ENCODE data around the gene UQCC2. TPM values are rescaled to one million over a fixed set of nuclear protein-coding genes. Genes with fewer than 3 reads are reported as not detected.

The UQCC2 gene
- total and polyA plus RNA-seq, 4 donors, result 6.8 to 75.9 (median 22.4) TPM

- Histone ChIP-seq H3K9ac (ENCODE audit: low read depth in 1 of 2, low read length in 2 of 2) (no peak overlapping the region), H3K4me3 (ENCODE audit: low read depth in 1 of 3, low read length in 3 of 3) (no peak overlapping the region), H3K9me3 (ENCODE audit: control insufficient read depth in 4 of 4, low read length in 3 of 4) (no peaks in the 10 kb centered on the region), H3K27me3 (ENCODE audit: control insufficient read depth in 4 of 4, insufficient read depth in 4 of 4, low read length in 3 of 4) (no peaks in the 10 kb centered on the region), H3K36me3 (ENCODE audit: control insufficient read depth in 4 of 4, insufficient read depth in 3 of 4, low read depth in 1 of 4, low read length in 3 of 4) (no peaks in the 10 kb centered on the region), H3K27ac (ENCODE audit: low read depth in 1 of 2, low read length in 2 of 2) (no peak overlapping the region), H3K4me1 (ENCODE audit: control insufficient read depth in 4 of 4, insufficient read depth in 4 of 4, low read length in 3 of 4) (no peaks in the 10 kb centered on the region)
- DNase-seq (ENCODE audit: low spot score), result no peak
- whole genome bisulfite sequencing, result 78% methylated on average over 5 of the region's 5 CpGs
- TF ChIP-seq SP1 (IDR thresholded peaks at IDR 0.05), result no peak
- TF ChIP-seq FOXA2 (IDR thresholded peaks at IDR 0.05), result no peak
- no peak for TF ChIP-seq TAF1 (conservative IDR thresholded peaks at IDR 0.05)
- no peak for TF ChIP-seq NR2F2 (IDR thresholded peaks at IDR 0.05)
- TF ChIP-seq EGR1 (IDR thresholded peaks at IDR 0.05; ENCODE audit: low read depth in 2 of 2), result no peak
- no peak for TF ChIP-seq ATF3 (IDR thresholded peaks at IDR 0.05)
- TF ChIP-seq, protein P1, sequence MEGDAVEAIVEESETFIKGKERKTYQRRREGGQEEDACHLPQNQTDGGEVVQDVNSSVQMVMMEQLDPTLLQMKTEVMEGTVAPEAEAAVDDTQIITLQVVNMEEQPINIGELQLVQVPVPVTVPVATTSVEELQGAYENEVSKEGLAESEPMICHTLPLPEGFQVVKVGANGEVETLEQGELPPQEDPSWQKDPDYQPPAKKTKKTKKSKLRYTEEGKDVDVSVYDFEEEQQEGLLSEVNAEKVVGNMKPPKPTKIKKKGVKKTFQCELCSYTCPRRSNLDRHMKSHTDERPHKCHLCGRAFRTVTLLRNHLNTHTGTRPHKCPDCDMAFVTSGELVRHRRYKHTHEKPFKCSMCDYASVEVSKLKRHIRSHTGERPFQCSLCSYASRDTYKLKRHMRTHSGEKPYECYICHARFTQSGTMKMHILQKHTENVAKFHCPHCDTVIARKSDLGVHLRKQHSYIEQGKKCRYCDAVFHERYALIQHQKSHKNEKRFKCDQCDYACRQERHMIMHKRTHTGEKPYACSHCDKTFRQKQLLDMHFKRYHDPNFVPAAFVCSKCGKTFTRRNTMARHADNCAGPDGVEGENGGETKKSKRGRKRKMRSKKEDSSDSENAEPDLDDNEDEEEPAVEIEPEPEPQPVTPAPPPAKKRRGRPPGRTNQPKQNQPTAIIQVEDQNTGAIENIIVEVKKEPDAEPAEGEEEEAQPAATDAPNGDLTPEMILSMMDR (IDR thresholded peaks at IDR 0.05; ENCODE audit: low read depth, low read length, missing input control), result no peak
- TF ChIP-seq MAX (IDR thresholded peaks at IDR 0.05), result no peak
- TF ChIP-seq RAD21 (IDR thresholded peaks at IDR 0.05), result no peak
- TF ChIP-seq HNF4G (IDR thresholded peaks at IDR 0.05), result no peak
- TF ChIP-seq FOXA1 (IDR thresholded peaks at IDR 0.05), result no peak
- no peak for TF ChIP-seq RXRA (IDR thresholded peaks at IDR 0.05)
- no peak for TF ChIP-seq GABPA (IDR thresholded peaks at IDR 0.05 in 1 of 2, conservative IDR thresholded peaks at IDR 0.05 in 1 of 2)
- TF ChIP-seq, protein P2, sequence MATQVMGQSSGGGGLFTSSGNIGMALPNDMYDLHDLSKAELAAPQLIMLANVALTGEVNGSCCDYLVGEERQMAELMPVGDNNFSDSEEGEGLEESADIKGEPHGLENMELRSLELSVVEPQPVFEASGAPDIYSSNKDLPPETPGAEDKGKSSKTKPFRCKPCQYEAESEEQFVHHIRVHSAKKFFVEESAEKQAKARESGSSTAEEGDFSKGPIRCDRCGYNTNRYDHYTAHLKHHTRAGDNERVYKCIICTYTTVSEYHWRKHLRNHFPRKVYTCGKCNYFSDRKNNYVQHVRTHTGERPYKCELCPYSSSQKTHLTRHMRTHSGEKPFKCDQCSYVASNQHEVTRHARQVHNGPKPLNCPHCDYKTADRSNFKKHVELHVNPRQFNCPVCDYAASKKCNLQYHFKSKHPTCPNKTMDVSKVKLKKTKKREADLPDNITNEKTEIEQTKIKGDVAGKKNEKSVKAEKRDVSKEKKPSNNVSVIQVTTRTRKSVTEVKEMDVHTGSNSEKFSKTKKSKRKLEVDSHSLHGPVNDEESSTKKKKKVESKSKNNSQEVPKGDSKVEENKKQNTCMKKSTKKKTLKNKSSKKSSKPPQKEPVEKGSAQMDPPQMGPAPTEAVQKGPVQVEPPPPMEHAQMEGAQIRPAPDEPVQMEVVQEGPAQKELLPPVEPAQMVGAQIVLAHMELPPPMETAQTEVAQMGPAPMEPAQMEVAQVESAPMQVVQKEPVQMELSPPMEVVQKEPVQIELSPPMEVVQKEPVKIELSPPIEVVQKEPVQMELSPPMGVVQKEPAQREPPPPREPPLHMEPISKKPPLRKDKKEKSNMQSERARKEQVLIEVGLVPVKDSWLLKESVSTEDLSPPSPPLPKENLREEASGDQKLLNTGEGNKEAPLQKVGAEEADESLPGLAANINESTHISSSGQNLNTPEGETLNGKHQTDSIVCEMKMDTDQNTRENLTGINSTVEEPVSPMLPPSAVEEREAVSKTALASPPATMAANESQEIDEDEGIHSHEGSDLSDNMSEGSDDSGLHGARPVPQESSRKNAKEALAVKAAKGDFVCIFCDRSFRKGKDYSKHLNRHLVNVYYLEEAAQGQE (IDR thresholded peaks at IDR 0.05), result no peak
- TF ChIP-seq ZBTB33 (IDR thresholded peaks at IDR 0.05), result no peak
- TF ChIP-seq YY1 (IDR thresholded peaks at IDR 0.05), result no peak
- TF ChIP-seq HNF4A (conservative IDR thresholded peaks at IDR 0.05), result no peak
Observed at GRCh38 chr6:33652002-33652401, 59.5 kb downstream of the UQCC2 start.

DNA sequence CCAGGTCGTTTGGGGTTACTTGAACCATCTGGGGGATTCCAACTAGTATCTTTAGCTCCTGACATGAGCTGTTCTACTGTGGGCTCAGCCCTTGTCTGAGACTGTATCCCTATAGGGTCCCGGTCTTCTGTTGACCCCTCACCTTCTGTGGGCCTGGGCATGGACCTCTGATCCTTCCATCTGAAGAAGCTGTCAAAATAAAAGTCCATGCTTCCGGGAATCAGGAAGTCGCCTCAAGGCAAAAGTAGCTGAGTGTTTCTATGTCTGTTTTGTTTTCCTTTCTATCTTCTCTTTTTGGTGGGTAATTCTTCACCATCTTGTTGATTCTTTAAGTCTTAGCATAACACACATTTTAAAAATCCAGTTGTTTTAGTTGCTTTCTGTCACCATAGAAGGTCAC lies 60.1 kb downstream of the UQCC2 start:
- Histone ChIP-seq H3K9me3 (ENCODE audit: control insufficient read depth in 4 of 4, low read length in 3 of 4) (no peaks in the 10 kb centered on the region), H3K27me3 (ENCODE audit: control insufficient read depth in 4 of 4, insufficient read depth in 4 of 4, low read length in 3 of 4) (no peaks in the 10 kb centered on the region), H3K4me3 (ENCODE audit: low read depth in 1 of 3, low read length in 3 of 3) (no peak overlapping the region), H3K27ac (ENCODE audit: low read depth in 1 of 2, low read length in 2 of 2) (no peak overlapping the region), H3K4me1 (ENCODE audit: control insufficient read depth in 4 of 4, insufficient read depth in 4 of 4, low read length in 3 of 4) (no peaks in the 10 kb centered on the region), H3K9ac (ENCODE audit: low read depth in 1 of 2, low read length in 2 of 2) (no peak overlapping the region), H3K36me3 (ENCODE audit: control insufficient read depth in 4 of 4, insufficient read depth in 3 of 4, low read depth in 1 of 4, low read length in 3 of 4) (no peaks in the 10 kb centered on the region)
- DNase-seq (ENCODE audit: low spot score), result no peak
- TF ChIP-seq FOXA2 (IDR thresholded peaks at IDR 0.05) (no peak), HNF4G (IDR thresholded peaks at IDR 0.05) (no peak), NR2F2 (IDR thresholded peaks at IDR 0.05) (peak; percentile 43)
- 56% methylated on average over 4 of the region's 4 CpGs for WGBS

Small RNA genes within 50 kb of the gene (small RNA-seq; reads per million reads assigned to genes)
- not detected for gene MIR3934

Other genes with a start within 250 kb of the UQCC2 start
- gene BAK1, start 131.4 kb downstream of the UQCC2 start, total RNA-seq, result 1 to 10 TPM; 4.4 to 6.1 TPM
- 1 to 10 TPM; 2.4 to 8.7 TPM for gene BAK1, start 131.4 kb downstream of the UQCC2 start, polyA plus RNA-seq
- gene ITPR3, start 90.4 kb downstream of the UQCC2 start, total RNA-seq, result 1 to 10 TPM in 1 of 2 donors, under 1 TPM in 1; 0.75 to 2.8 TPM
- under 1 TPM; 0.49 to 0.67 TPM for gene ITPR3, start 90.4 kb downstream of the UQCC2 start, polyA plus RNA-seq
- gene IP6K3, start 35.2 kb upstream of the UQCC2 start, total RNA-seq, result 10 to 100 TPM in 1 of 2 donors, 1 to 10 TPM in 1; 7.0 to 12.9 TPM
- gene IP6K3, start 35.2 kb upstream of the UQCC2 start, polyA plus RNA-seq, result 1 to 10 TPM; 1.5 to 6.4 TPM
- 10 to 100 TPM; 14.2 to 23.1 TPM for gene LEMD2, start 77.4 kb upstream of the UQCC2 start, total RNA-seq
- gene LEMD2, start 77.4 kb upstream of the UQCC2 start, polyA plus RNA-seq, result 10 to 100 TPM in 1 of 2 donors, 1 to 10 TPM in 1; 6.5 to 19.0 TPM
- gene MLN, start 92.3 kb upstream of the UQCC2 start, total RNA-seq, result not detected
- gene MLN, start 92.3 kb upstream of the UQCC2 start, polyA plus RNA-seq, result not detected

All from liver (tissue), 10 donors.